Hindlimb muscle (tissue), 1 donor: ENCODE data around the gene GPR42. TPM values are rescaled to one million over a fixed set of nuclear protein-coding genes. Genes with fewer than 3 reads are reported as not detected.
"Not testable (repeated sequence)": the region's sequence is repeated elsewhere in the genome, so short reads cannot be mapped to it uniquely, and the experiment has no call there.

ENCODE experiments used
- DNase-seq: peaks from one replicate; pipeline ENCODE4 v3.0.0-alpha.2; 2013
- polyA plus RNA-seq: library from polyadenylated mRNA; unstranded; fragments of 120-200 nt; gene quantifications from one replicate; pipeline ENCODE4 v1.2.1, GENCODE V29; 2013; ENCODE audit not compliant: insufficient read length

The GPR42 gene
- polyA plus RNA-seq, 1 donor, result not detected

DNA sequence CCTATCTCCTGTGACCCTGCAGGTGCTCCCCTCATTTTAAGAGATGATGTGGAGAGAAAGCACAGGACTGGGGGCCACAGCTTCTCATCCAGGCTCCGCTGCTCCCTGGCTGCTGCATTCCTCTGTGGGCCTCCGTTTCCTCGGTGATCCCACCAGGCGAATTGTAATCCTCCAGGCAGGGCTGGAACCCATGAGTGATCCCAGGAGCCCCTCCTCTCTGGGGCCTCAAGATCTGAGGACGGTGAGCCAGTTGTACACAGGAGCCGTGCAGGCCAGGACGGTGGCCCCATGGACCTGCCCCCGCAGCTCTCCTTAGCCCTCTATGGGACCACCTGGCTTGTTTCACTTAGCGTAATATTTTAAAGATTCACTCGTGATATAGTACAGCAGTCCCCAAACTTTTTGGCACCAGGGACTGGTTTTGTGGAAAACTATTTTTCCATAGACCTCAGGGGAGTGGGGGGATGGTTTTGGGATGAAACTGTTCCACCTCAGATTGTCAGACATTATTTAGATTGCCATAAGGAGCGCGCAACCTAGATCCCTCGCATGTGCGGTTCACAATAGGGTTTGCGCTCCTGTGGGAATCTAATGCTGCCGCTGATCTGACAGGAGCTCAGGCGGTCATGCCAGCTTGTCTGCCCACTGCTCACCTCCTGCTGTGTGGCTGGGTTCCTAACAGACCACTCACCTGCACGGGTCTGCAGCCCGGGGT, 7.0 kb upstream of the GPR42 start:
- no peak for DNase-seq

DNA sequence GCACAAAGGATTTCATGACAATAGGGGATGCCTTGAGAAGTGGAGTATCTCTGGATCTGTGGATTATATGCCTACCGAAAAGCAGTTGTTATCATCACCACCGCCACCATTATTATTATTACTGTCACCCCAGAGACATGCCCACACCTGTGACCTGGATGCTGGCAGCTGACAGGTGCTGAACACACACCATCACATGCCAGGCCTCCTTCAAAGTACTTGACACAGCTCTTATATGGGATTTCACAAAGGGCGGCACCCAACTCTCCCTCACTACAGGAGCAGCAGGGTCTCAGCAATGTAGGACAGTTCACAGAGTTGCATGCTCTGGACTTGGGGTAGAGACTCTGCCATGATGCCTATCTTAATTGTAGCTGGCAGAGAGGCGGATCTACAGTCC, 5.6 kb upstream of the GPR42 start:
- no peak for DNase-seq

DNA sequence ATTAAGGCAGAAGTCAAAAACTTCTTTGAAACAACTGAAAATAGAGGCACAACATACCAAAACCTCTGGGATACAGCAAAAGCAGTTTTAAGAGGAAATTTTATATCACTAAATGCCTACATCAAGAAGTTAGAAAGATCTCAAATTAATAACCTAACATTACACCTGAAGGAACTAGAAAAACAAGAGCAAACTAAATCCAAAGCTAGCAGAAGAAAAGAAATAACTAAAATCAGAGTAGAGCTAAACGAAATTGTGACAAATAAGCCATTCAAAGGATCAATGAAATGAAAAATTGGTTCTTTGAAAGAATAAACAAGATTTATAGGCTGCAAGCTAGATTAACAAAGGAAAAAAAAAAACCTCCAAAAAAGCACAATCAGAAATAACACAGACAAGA, 2.5 kb upstream of the GPR42 start:
- DNase-seq, result no peak

DNA sequence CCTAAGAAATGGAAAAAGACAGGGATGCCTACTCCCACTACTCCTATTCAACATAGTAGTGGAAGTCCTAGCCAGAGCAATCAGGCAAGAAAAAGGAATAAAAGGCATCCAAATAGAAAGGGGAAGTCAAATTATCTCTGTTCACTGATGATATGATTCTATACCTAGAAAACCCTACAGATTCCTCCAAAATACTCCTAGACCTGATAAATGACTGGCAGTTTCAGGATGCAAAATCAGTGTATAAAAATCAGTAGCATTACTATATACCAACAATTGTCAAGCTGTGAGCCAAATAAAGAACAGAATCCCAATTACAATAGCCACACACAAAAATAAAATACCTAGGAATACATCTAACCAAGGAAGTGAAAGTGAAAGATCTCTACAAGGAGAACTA, 1.3 kb upstream of the GPR42 start:
- no peak for DNase-seq

DNA sequence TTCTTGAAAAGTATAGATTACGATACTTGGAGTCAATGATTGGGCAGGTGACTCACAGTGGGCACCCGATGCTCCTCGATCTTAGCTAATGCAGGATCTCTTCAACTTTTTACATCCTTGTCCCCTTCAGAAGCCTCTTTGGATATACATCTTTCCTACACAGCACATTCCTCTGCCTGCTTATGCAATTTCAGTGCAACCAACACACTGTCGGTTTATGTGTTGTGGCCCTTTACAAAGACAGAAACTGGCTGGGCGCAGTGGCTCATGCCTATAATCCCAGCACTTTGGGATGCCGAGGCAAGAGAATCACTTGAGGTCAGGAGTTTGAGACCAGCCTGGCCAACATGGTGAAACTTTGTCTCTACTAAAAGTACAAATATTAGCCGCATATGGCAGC, 2.6 kb downstream of the GPR42 start:
- no peak for DNase-seq

DNA sequence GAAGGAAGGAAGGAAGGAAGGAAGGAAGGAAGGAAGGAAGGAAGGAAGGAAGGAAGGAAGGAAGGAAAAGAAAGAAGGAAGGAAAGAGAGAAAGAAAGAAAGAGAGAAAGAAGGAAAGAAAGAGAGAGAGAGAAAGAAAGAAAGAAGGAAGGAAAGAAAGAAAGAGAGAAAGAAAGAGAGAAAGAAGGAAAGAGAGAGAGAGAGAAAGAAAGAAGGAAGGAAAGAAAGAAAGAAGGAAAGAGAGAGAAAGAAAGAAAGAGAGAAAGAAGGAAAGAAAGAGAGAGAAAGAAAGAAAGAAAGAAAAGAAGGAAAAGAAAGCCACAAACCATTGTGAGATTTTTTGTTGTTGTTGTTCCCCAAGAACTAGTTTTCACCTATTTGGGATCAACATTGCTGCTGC, 3.2 kb downstream of the GPR42 start:
- DNase-seq, result not testable (repeated sequence)

DNA sequence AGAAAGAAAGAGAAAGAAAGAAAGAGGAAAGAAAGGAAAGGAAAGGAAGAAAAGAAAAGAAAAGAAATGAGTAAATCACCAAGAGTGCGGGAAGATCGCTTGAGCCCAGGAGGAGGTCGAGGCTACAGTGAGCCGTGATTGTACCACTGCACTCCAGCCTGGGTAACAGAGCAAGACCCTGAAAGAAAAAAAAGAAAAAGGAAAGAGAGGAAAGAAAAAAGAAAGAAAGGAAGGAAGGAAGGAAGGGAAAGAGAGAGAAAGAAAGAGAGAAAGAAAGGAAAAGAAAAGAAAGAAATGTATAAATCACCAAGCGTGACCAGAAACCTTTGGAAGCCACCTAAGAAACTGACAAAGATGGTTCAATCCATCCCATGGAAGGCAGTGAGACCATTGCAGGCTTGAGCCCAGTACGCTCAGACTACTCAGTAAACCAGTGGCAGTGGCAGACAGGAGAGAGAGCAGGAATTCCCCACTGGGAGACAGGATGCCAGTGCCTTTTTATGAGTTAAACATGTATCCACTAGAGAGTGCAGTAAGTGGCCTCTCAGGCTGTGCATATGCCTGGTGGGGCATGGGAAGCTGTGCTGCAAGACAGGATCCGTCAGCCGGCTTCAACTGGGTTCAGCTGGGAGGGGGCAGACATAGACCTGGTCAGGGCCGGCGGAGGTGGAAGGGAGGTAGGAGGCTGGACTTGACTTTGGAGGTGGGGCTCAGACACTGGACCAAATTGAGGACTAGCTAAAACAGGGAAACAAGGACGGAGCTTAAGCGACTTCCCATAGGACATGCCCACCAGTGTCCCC, 4.8 kb downstream of the GPR42 start:
- DNase-seq, result no peak

DNA sequence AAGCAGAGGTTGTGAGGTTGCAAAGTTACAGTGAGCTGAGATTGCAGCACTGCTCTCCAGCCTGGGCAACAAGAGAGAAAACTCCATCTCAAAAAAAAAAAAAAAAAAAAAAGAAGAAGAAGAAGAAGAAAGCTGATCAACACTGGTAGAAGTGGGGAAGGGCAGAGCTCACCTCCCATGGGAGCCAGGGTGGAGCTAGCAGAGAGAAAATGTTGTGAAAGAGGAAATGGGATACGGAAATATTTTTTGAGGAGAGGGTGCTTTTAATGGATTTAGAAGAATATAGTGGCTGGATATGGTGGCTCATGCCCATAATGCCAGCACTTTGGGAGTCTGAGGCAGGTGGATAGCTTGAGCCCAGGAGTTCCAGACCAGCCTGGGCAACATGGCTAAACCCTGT, 6.8 kb downstream of the GPR42 start:
- no peak for DNase-seq

DNA sequence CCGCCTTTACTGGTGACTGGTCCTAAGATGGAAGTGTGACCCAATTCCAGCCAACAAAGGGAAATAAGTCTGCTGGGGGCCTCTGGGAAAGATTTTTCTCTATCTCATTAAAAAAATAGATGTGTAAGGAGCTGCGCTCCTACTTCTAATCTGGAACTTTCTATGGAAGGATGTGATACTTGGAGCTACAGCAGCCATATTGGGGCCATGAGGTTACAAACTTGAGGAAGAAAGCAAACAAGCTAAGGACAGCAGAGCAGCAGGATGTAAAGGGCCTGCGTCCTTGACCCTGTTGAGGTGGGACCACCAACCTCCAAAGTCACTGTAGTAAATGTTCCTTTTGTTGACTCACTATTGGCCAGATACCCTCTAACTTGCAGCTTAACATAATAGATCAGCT, 7.5 kb downstream of the GPR42 start:
- DNase-seq, result no peak

DNA sequence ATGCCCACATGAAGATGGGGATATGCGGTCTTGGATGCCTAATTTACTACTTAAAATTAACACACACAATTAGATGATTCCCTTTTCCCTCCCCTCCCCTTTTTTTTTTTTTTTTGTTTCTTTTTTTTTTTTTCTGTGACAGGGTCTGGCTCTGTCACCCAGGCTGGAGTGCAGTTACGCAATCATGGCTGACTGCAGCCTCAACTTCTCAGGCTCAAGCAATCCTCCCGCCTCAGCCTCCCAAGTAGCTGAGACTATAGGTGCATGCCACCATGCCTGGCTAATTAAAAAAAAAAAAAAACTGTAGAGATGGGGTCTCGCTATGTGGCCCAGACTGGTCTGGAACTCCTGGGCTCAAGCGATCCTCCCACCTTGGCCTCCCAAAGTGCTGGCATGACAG, 8.7 kb downstream of the GPR42 start:
- DNase-seq, result not testable (repeated sequence)

DNA sequence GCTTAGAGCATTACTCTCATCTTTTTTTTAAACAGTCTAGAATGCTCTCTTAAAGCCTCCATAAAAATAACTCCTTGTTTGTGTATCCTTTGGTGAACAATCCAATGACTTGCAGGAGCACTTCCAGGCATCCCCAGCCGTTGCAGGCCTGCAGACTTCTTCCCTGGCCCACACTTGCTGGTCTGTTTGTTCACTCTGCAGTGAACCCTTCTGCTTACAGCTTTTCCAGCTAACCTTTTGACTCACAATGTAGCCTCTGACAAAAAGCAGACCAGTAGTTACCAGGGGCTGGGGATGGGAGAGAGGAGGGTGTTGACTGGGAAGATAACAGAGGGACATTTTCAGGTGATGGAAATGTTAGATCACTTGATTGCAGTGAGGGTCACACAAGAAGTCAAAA, 9.1 kb downstream of the GPR42 start:
- DNase-seq, result no peak

DNA sequence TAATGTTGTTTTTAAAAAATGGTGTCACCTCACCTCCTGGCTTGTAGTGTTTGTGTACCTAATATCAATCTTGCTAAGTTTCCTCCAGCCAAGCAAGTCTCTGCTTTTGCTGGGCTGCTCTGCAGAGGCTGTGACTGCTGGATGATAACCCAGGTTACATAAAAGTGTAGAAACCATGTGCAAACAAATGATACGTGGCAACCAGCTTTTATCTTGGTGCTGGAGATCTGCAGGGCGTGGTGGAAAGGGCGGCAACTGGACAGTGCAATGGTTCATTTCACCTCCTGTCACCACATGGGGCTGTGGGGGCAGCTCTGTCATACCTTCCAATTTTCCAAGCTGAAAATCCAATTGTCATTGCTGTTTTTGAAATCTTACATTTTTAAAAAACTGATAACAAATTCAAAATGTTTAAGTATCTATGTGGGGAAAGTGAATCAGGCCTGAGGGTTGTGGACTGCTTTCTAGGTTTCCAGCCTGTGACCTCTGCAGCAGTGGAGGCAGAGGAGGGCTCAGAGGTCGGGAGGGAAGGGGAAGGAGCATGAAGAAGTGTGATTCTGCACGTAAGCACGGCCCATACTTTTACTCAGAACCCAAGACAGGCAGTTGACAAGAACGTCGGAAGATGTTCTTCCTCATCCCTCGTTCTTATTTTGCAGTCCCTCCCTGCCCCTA, 9.7 kb downstream of the GPR42 start:
- no peak for DNase-seq

DNA sequence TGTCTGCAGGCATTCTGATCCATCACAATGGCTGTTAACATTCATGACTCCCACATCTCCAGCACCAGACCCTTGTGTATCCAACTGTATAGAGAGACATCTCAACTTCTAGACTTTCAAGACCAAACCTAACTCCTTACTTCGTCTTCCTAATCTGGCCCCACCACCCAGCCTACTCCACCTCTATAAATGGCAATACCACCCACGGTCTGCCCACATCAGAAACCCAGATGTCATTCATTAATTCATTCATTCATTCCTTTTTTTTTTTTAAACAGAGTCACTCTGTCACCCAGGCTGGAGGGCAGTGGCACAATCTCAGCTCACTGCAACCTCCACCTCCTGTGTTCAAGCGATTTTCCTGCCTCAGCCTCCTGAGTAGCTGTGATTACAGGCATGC, 10.4 kb downstream of the GPR42 start:
- DNase-seq, result no peak

DNA sequence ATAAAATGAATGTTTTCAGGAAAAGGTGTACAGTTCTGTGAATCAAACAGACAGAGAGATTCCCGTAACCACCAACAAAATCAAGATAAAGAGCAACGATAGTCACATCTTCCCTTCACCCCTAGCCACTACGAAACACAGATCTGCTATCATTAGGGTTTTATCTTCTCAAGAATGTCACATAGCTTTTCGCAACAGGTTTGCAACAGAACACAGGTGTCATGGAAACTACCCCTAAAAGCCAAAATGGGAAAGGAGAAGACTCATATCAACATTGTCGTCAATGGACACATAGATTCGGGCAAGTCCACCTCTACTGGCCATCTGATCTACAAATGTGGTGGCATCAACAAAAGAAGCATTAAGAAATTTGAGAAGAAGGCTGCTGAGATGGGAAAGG, 11.1 kb downstream of the GPR42 start:
- no peak for DNase-seq

DNA sequence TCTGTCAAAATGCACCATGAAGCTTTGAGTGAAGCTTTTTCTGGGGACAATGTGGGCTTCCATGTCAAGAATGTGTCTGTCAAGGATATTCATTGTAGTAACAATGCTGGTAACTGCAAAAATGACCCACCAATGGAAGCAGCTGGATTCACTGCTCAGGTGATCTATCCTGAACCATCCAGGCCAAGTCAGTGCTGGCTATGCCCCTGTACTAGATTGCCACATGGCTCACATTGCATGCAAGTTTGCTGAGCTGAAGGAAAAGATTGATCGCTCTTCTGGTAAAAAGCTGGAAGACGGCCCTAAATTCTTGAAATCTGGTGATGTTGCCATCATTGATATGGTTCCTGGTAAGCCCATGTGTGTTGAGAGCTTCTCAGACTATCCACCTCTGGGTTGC, 12.7 kb downstream of the GPR42 start:
- no peak for DNase-seq

DNA sequence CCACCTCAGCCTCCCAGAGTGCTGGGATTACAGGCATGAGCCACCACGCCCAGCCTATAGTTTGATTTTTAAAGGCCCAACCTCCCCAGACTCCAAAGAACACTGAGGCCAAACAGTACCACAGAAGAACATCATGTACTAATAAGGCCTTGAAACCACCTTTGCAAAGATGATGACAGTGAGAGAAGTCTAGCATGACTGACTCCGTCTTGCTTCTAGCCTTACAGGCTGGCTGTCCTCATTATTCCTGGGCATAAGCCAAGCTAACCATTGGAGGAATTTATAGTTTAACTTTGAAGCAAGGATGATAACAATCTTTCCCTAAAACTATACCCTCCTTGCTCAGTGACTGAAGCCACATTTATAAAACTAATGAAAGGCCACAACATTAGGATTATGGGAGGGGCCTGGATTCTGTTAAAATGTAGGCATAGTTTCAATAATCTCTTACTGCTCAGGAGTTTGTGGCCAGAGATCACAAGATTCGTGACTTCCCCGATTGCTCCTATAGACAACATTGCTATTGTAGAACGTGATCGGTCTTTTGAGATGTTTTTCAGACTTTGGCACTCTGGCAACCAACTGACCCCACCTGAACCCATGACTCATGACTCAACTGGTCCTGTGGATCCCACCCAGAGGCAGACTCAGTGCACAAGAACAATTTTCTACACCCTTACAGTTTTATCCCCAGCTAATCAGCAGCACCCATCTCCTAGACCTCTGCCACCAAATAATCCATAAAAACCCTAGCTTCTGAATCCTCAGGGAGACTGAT, 17.6 kb downstream of the GPR42 start:
- DNase-seq, result no peak

DNA sequence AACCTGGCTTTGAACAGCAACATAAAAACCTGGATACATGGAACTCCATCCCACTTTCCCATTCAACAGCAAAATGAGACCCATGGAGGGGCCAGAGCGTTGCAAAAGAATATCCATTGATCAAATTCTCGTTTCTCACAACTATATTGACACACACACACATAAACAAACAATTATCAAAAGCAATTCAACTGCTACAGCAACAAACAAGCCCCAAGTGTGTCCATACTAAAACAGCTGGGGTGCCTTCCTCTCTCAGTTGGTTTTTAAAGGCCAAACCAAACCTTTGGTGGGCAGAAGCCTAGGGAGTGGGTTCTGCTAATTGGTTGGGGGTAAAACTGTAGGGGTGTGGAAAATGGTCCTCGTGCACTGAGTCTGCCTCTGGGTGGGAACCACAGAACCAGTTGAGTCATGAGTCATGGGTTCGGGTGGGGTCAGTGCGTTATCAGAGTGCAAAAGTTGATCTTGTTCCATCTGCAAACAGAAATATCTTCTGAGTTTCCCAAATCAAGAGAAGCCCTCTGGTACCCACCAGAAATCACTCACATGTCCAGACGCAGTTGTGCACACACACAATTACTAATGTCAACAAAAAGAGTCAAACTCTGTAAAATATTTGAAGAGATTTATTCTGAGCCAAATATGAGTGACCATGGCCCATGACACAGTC, 18.5 kb downstream of the GPR42 start:
- no peak for DNase-seq

DNA sequence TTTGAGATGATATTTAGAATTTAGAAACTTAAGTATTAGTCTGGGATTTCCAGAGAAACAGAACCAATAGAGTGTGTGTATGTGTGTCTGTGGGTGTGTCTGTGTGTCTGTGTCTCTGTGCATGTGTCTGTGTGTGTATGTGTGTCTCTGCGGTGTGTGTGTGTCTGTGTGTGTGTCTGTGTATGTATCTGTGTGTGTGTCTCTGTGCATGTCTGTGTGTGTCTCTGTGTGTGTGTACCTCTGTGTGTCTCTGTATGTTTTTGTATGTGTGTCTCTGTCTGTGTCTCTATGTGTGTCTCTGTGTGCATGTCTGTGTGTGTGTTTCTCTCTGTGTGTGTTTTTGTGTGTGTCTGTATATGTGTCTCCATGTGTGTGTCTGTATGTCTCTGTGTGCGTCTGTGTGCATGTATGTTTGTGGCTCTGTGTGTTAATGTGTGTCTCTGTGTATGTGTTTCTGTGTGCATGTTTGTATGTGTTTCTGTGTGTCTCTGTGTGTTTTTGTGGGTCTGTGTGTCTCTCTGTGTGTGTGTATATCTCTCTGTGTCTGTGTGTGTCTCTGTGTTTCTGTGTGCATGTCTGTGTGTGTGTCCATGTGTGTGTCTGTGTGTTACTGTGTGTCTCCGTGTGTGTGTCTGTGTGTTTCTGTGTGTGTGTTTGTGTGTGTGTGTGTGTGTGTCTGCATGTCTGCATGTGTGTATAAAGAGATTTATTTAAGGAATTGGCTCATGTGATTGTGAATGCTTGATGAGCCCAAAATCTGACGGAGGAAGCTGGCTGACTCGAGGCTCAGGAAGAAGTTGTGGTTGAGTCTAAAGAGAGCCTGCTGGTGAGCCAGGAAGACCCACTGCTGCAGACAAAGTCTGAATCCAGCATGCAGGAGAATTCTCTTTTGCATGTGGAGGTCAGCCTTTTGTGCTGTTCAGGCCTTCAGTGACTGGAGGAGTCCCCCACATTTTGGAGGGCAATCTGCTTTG, 22.2 kb downstream of the GPR42 start:
- no peak for DNase-seq

DNA sequence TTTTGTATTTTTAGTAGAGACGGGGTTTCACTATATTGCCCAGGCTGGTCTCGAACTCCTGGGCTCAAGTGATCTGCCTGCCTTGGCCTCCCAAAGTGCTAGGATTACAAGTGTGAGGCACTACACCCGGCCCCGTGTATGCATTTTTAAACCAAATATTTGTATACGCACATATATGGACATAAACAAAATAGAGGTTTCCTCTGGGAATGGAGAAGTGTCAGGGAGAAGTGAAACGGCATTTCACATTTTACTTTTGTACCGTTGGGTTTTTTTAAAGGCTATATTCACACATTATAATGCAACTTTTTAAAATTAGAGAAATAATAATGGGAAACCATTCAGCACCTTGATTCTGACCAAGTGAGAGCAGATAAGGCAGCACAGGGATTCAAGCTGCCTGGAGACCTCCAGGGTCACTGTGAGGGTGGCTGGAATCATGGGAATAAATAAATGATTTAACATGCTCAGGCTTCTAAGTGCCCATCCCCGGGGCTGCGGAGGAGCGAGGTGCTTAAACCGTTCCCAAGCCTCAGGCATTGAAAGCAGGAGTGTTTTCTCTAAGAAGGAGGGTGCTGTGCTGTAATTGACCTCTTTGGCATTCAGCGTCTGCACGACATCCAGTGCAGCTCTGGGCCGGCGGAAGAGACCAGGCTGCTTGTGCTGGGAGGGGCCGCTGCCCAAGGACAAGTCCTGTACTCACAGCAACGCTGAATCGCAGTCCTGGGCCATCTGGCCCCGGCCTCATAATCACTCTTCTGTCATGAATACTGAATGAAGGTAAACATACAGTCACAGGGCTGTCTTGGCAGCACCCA, 24.7 kb downstream of the GPR42 start:
- DNase-seq, result no peak

DNA sequence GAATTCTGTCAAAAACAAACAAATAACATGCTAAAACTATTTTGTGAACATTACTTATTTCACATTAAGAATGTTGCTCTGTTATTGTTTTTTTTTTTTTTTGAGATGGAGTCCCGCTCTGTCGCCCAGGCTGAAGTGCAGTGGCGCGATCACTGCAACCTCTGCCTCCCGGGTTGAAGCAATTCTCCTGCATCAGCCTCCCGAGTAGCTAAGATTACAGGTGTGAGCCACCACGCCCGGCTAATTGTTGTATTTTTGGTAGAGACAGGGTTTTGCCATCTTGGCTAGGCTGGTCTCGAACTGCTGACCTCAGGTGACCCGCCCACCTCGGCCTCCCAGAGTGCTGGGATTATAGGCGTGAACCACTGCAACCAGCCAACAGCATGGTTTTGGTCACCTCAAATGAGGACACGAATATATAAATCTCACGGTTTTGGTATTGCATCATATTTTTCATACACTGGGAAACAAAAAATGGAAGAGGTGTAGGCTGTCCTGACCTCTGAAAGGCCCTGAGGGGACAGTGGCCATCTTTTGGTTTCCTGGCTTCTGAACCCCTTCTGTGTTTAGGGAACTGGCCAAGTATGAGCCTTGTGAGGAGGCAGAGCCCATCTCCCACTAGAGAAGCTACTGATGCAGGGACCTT, 25.5 kb downstream of the GPR42 start:
- DNase-seq, result no peak
